WTC11 (cell line): ENCODE measurements around the gene TRA2A. TPM values are rescaled to one million over a fixed set of nuclear protein-coding genes. Genes with fewer than 3 reads are reported as not detected.

Experiments used
- ATAC-seq: fragments of 200-7000 bp; cut with Tn5 transposase; 2 replicates; pipeline ENCODE4 v1.10.0; 2021; ENCODE audit warnings: mild to moderate bottlenecking, moderate library complexity
- CTCF ChIA-PET: fragments of 300-600 bp; sonication (Branson Sonifier 250); formaldehyde crosslinking; loops from one replicate; lab custom pipeline; 2021; ENCODE audit warnings: antibody characterized with exemption; lab: Charles Lee
- POLR2A ChIA-PET: fragments of 350-600 bp; sonication (Branson Sonifier 250); formaldehyde crosslinking; loops from one replicate; lab custom pipeline; 2021; ENCODE audit warnings: antibody characterized with exemption; lab: Charles Lee
- DNase-seq: peaks from one replicate; pipeline ENCODE4 v3.0.0; 2021; ENCODE audit warnings: low spot score
- H3K27ac Mint-ChIP-seq: 2 replicates; pipeline ENCODE4 v1.8.0; 2021; ENCODE audit warnings: mixed read lengths
- H3K27me3 Mint-ChIP-seq: 2 replicates; pipeline ENCODE4 v1.8.0; 2021; ENCODE audit warnings: low read depth, mild to moderate bottlenecking, moderate library complexity, mixed read lengths
- H3K36me3 Mint-ChIP-seq: 2 replicates; pipeline ENCODE4 v1.8.0; 2021; ENCODE audit warnings: mixed read lengths
- H3K4me1 Mint-ChIP-seq: 2 replicates; pipeline ENCODE4 v1.8.0; 2022; ENCODE audit warnings: mixed read lengths
- H3K4me3 Mint-ChIP-seq: 2 replicates; pipeline ENCODE4 v1.8.0; 2021; ENCODE audit warnings: mild to moderate bottlenecking, moderate library complexity, mixed read lengths
- H3K9me3 Mint-ChIP-seq: 2 replicates; pipeline ENCODE4 v1.8.0; 2021; ENCODE audit warnings: mixed read lengths
- CBFB ChIP-seq: sonication (generic); formaldehyde crosslinking; IDR thresholded peaks from 2 replicates; pipeline ENCODE4 v1.8.1; 2022; ENCODE audit warnings: mild to moderate bottlenecking, low read depth, missing genetic modification reagents
- ESRRA ChIP-seq: sonication (generic); formaldehyde crosslinking; IDR thresholded peaks from 2 replicates; pipeline ENCODE4 v1.8.1; 2022; ENCODE audit warnings: mild to moderate bottlenecking, missing genetic modification reagents, borderline replicate concordance
- JUN ChIP-seq: sonication (generic); formaldehyde crosslinking; IDR thresholded peaks from 2 replicates; pipeline ENCODE4 v1.8.0; 2023; ENCODE audit warnings: mild to moderate bottlenecking, missing genetic modification reagents
- MYBL2 ChIP-seq: sonication (generic); formaldehyde crosslinking; IDR thresholded peaks from 2 replicates; pipeline ENCODE4 v1.8.1; 2023; ENCODE audit warnings: mild to moderate bottlenecking, moderate library complexity, missing genetic modification reagents
- NR1H2 ChIP-seq: sonication (generic); formaldehyde crosslinking; IDR thresholded peaks from 2 replicates; pipeline ENCODE4 v1.9.0; 2021; ENCODE audit warnings: mild to moderate bottlenecking, moderate library complexity, missing genetic modification reagents
- OVOL2 ChIP-seq: fragments of 250-450 bp; sonication (Bioruptor Pico); IDR thresholded peaks from 2 replicates; pipeline ENCODE4 v1.9.0; 2021; ENCODE audit warnings: mild to moderate bottlenecking, borderline replicate concordance
- RELA ChIP-seq: sonication (generic); formaldehyde crosslinking; IDR thresholded peaks from 2 replicates; pipeline ENCODE4 v1.8.1; 2022; ENCODE audit warnings: missing genetic modification reagents, mild to moderate bottlenecking, borderline replicate concordance
- ZNF121 ChIP-seq: sonication (generic); formaldehyde crosslinking; IDR thresholded peaks from 2 replicates; pipeline ENCODE4 v1.8.0; 2023; ENCODE audit warnings: missing genetic modification reagents
- ZNF138 ChIP-seq: sonication (generic); formaldehyde crosslinking; conservative IDR thresholded peaks from 2 replicates; pipeline ENCODE4 v1.8.1; 2022; ENCODE audit warnings: mild to moderate bottlenecking, moderate library complexity, missing genetic modification reagents
- ZNF425 ChIP-seq: fragments of 250-450 bp; sonication (Bioruptor Pico); conservative IDR thresholded peaks from 2 replicates; pipeline ENCODE4 v1.9.0; 2021; ENCODE audit warnings: mild to moderate bottlenecking
- total RNA-seq: library from RNA; stranded (reverse); gene quantifications from 3 replicates; pipeline ENCODE4 v1.2.3, GENCODE V29; 2021
- TF ChIP-seq, protein P1 (sequence below): sonication (generic); formaldehyde crosslinking; IDR thresholded peaks from 2 replicates; pipeline ENCODE4 v1.8.0; 2023; ENCODE audit warnings: missing genetic modification reagents, mild to moderate bottlenecking, borderline replicate concordance
- TF ChIP-seq, protein P2 (sequence below): sonication (generic); formaldehyde crosslinking; IDR thresholded peaks from 2 replicates; pipeline ENCODE4 v1.8.0; 2023; ENCODE audit warnings: missing genetic modification reagents
- TF ChIP-seq, protein P3 (sequence below): sonication (generic); formaldehyde crosslinking; IDR thresholded peaks from 2 replicates; pipeline ENCODE4 v1.8.1; 2023; ENCODE audit warnings: mild to moderate bottlenecking, missing genetic modification reagents, moderate library complexity
- TF ChIP-seq, protein P4 (sequence below): fragments of 250-450 bp; sonication (Bioruptor Pico); IDR thresholded peaks from 2 replicates; pipeline ENCODE4 v2.1.2; 2022; ENCODE audit warnings: mild to moderate bottlenecking, moderate library complexity
- TF ChIP-seq, protein P5 (sequence below): sonication (generic); formaldehyde crosslinking; IDR thresholded peaks from 2 replicates; pipeline ENCODE4 v1.8.1; 2023; ENCODE audit warnings: mild to moderate bottlenecking, missing genetic modification reagents
- TF ChIP-seq, protein P6 (sequence below): sonication (generic); formaldehyde crosslinking; IDR thresholded peaks from 2 replicates; pipeline ENCODE4 v1.8.0; 2023; ENCODE audit warnings: mild to moderate bottlenecking, missing genetic modification reagents
- TF ChIP-seq, protein P7 (sequence below): sonication (generic); formaldehyde crosslinking; conservative IDR thresholded peaks from 2 replicates; pipeline ENCODE4 v1.8.1; 2022; ENCODE audit warnings: mild to moderate bottlenecking, missing genetic modification reagents

TRA2A gene
- total RNA-seq, 1 experiment from 2014 or later: 110 TPM

DNA sequence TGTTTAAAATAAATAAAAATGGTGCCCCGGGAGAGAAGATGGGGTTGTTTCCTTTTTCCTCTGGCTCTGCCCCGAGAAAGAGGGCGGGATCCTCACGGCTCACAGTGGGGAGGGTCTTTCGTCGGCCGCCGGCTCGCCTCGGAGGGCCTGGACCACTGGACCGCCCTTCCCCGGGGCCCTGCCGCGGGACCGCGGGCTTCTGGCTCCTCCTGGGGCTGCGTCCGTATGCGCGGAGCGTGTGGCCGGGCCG lies 58.0 kb downstream of the TRA2A start (continued):
- TF ChIP-seq, protein P1, sequence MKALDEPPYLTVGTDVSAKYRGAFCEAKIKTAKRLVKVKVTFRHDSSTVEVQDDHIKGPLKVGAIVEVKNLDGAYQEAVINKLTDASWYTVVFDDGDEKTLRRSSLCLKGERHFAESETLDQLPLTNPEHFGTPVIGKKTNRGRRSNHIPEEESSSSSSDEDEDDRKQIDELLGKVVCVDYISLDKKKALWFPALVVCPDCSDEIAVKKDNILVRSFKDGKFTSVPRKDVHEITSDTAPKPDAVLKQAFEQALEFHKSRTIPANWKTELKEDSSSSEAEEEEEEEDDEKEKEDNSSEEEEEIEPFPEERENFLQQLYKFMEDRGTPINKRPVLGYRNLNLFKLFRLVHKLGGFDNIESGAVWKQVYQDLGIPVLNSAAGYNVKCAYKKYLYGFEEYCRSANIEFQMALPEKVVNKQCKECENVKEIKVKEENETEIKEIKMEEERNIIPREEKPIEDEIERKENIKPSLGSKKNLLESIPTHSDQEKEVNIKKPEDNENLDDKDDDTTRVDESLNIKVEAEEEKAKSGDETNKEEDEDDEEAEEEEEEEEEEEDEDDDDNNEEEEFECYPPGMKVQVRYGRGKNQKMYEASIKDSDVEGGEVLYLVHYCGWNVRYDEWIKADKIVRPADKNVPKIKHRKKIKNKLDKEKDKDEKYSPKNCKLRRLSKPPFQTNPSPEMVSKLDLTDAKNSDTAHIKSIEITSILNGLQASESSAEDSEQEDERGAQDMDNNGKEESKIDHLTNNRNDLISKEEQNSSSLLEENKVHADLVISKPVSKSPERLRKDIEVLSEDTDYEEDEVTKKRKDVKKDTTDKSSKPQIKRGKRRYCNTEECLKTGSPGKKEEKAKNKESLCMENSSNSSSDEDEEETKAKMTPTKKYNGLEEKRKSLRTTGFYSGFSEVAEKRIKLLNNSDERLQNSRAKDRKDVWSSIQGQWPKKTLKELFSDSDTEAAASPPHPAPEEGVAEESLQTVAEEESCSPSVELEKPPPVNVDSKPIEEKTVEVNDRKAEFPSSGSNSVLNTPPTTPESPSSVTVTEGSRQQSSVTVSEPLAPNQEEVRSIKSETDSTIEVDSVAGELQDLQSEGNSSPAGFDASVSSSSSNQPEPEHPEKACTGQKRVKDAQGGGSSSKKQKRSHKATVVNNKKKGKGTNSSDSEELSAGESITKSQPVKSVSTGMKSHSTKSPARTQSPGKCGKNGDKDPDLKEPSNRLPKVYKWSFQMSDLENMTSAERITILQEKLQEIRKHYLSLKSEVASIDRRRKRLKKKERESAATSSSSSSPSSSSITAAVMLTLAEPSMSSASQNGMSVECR: no peak
- TF ChIP-seq, protein P2, sequence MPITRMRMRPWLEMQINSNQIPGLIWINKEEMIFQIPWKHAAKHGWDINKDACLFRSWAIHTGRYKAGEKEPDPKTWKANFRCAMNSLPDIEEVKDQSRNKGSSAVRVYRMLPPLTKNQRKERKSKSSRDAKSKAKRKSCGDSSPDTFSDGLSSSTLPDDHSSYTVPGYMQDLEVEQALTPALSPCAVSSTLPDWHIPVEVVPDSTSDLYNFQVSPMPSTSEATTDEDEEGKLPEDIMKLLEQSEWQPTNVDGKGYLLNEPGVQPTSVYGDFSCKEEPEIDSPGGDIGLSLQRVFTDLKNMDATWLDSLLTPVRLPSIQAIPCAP (CRISPR knock-in tag): peak; percentile 74; the same call in 1 of the 2 replicates
- no peak for TF ChIP-seq NR1H2 (CRISPR knock-in tag)
- peak; percentile 80; the same call in 1 of the 2 replicates for TF ChIP-seq ZNF138 (CRISPR knock-in tag)
- no peak for TF ChIP-seq ESRRA (CRISPR knock-in tag)
- no peak for TF ChIP-seq ZNF425 (CRISPR knock-in tag)
- TF ChIP-seq, protein P3, sequence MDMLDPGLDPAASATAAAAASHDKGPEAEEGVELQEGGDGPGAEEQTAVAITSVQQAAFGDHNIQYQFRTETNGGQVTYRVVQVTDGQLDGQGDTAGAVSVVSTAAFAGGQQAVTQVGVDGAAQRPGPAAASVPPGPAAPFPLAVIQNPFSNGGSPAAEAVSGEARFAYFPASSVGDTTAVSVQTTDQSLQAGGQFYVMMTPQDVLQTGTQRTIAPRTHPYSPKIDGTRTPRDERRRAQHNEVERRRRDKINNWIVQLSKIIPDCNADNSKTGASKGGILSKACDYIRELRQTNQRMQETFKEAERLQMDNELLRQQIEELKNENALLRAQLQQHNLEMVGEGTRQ (CRISPR knock-in tag): no peak
- TF ChIP-seq CBFB (CRISPR knock-in tag): 0 out of 2 replicates have a peak, but pooled peaks have one; percentile 38
- TF ChIP-seq OVOL2 (CRISPR knock-in tag): no peak

DNA sequence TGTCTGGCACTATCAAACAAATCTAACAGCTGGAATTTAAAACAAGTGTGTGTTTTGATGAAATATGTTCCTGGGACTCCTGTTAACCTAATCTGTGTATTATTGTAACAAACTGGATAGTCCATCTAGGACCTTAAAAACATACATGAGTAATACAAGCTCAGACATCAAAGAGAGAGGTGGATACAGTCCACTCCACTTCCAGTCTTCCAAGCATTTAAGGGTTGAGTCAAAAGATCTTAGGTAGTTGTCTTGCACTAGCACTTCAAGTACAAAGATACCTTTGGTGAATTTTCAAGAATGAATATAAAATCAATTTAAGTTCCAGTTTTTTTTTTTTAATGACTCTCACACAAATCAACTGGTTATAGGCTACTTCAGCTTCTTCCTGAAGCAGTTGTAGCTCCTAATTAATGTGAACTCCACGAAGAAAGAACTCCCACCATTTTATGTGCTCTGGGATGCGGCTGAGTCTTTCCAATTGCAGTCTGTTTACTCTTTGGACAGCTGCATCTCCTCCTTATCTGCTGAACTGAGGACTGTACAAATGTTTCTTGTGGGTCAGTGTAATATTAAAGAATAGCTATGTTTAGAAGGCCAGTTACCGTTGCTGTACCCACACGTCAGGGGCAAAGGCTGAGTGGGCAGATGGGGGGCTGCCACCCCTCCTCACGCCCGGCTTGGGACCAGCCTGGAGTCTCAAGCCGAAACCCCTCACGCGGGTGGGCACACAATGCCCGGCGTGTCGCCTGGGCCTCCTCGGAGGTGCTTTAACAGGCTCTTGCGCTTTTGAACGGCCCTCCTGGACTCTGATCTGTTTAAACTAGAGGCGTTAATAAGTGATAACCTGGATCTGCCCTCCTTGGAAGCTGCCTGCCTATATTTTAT lies 58.6 kb downstream of the TRA2A start:
- Mint-ChIP-seq H3K27me3 (no peaks in the 10 kb centered on the region), H3K4me3 (peak overlapping the region; percentile 98), H3K4me1 (peaks cover 26% of the 10 kb centered on the region), H3K27ac (peak overlapping the region; percentile 94)
- ATAC-seq (no peak), DNase-seq (no peak)
- POLR2A ChIA-PET: interaction anchor here (0.5 to 1.9 kb wide), 6 partner anchors 10 to 131 kb away, joined by 3 to 6 read pairs (median 4); partner anchors contain the start of gene TRA2A
- TF ChIP-seq, protein P4, sequence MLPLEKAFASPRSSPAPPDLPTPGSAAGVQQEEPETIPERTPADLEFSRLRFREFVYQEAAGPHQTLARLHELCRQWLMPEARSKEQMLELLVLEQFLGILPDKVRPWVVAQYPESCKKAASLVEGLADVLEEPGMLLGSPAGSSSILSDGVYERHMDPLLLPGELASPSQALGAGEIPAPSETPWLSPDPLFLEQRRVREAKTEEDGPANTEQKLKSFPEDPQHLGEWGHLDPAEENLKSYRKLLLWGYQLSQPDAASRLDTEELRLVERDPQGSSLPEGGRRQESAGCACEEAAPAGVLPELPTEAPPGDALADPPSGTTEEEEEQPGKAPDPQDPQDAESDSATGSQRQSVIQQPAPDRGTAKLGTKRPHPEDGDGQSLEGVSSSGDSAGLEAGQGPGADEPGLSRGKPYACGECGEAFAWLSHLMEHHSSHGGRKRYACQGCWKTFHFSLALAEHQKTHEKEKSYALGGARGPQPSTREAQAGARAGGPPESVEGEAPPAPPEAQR (CRISPR knock-in tag): no peak
- TF ChIP-seq RELA (CRISPR knock-in tag) (no peak), CBFB (CRISPR knock-in tag) (no peak), JUN (CRISPR knock-in tag) (no peak), ZNF121 (CRISPR knock-in tag) (no peak), MYBL2 (CRISPR knock-in tag) (no peak)
- TF ChIP-seq, protein P5, sequence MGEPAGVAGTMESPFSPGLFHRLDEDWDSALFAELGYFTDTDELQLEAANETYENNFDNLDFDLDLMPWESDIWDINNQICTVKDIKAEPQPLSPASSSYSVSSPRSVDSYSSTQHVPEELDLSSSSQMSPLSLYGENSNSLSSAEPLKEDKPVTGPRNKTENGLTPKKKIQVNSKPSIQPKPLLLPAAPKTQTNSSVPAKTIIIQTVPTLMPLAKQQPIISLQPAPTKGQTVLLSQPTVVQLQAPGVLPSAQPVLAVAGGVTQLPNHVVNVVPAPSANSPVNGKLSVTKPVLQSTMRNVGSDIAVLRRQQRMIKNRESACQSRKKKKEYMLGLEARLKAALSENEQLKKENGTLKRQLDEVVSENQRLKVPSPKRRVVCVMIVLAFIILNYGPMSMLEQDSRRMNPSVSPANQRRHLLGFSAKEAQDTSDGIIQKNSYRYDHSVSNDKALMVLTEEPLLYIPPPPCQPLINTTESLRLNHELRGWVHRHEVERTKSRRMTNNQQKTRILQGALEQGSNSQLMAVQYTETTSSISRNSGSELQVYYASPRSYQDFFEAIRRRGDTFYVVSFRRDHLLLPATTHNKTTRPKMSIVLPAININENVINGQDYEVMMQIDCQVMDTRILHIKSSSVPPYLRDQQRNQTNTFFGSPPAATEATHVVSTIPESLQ: no peak
- TF ChIP-seq, protein P6, sequence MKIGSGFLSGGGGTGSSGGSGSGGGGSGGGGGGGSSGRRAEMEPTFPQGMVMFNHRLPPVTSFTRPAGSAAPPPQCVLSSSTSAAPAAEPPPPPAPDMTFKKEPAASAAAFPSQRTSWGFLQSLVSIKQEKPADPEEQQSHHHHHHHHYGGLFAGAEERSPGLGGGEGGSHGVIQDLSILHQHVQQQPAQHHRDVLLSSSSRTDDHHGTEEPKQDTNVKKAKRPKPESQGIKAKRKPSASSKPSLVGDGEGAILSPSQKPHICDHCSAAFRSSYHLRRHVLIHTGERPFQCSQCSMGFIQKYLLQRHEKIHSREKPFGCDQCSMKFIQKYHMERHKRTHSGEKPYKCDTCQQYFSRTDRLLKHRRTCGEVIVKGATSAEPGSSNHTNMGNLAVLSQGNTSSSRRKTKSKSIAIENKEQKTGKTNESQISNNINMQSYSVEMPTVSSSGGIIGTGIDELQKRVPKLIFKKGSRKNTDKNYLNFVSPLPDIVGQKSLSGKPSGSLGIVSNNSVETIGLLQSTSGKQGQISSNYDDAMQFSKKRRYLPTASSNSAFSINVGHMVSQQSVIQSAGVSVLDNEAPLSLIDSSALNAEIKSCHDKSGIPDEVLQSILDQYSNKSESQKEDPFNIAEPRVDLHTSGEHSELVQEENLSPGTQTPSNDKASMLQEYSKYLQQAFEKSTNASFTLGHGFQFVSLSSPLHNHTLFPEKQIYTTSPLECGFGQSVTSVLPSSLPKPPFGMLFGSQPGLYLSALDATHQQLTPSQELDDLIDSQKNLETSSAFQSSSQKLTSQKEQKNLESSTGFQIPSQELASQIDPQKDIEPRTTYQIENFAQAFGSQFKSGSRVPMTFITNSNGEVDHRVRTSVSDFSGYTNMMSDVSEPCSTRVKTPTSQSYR (CRISPR knock-in tag): no peak
- TF ChIP-seq, protein P7, sequence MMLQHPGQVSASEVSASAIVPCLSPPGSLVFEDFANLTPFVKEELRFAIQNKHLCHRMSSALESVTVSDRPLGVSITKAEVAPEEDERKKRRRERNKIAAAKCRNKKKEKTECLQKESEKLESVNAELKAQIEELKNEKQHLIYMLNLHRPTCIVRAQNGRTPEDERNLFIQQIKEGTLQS (CRISPR knock-in tag): no peak
- TF ChIP-seq, all 79 proteins: peak for 0
- H3K36me3 Mint-ChIP-seq: peaks cover 3% of the 10 kb centered on the region; the same call in 1 of the 2 replicates
- H3K9me3 Mint-ChIP-seq: no peaks in the 10 kb centered on the region
- CTCF ChIA-PET: no interaction called here
